SK-N-SH (cell line): Measurements from ENCODE around the gene ATF6.

Experiments
- CTCF ChIP-seq: fragments of 200-600 bp; sonication (generic); IDR thresholded peaks from 2 replicates; pipeline ENCODE4 v1.6.1; 2017; ENCODE audit warnings: antibody characterized with exemption, mild to moderate bottlenecking, moderate library complexity
- EP300 ChIP-seq, 2 experiments: IDR thresholded peaks; 2 replicates each; pipeline versions ENCODE4 v1.4.0 to v1.6.1; 2012; ENCODE audit warnings: borderline replicate concordance in 1 of 2, low read depth in 1 of 2, low read length in 1 of 2
- EZH2phosphoT487 ChIP-seq: fragments of 200-600 bp; sonication (generic); IDR thresholded peaks from 2 replicates; pipeline ENCODE4 v1.6.1; 2017; ENCODE audit warnings: low read depth, mixed run types, mild to moderate bottlenecking, antibody characterized with exemption, moderate library complexity, borderline replicate concordance
- FOXJ3 ChIP-seq: sonication (generic); formaldehyde crosslinking; IDR thresholded peaks from 2 replicates; pipeline ENCODE4 v1.5.1; 2020; ENCODE audit warnings: mild to moderate bottlenecking, missing genetic modification reagents
- JUND ChIP-seq: IDR thresholded peaks from 2 replicates; pipeline ENCODE4 v1.4.0; 2012
- MAX ChIP-seq: IDR thresholded peaks from 2 replicates; pipeline ENCODE4 v1.4.0; 2012; ENCODE audit warnings: low read depth
- MXI1 ChIP-seq: IDR thresholded peaks from 2 replicates; pipeline ENCODE4 v1.6.1; 2012; ENCODE audit warnings: mild to moderate bottlenecking, low read depth, low read length, improper control_type of control experiment
- NRF1 ChIP-seq: IDR thresholded peaks from 2 replicates; pipeline ENCODE4 v1.6.1; 2012; ENCODE audit warnings: low read depth, mild to moderate bottlenecking, low read length
- POLR2AphosphoS5 ChIP-seq: IDR thresholded peaks from 2 replicates; pipeline ENCODE4 v1.6.1; 2012; ENCODE audit warnings: low read depth, low read length
- RAD21 ChIP-seq: IDR thresholded peaks from 2 replicates; pipeline ENCODE4 v1.6.1; 2012; ENCODE audit warnings: mild to moderate bottlenecking, low read length
- SMC3 ChIP-seq: IDR thresholded peaks from 2 replicates; pipeline ENCODE4 v1.6.1; 2012; ENCODE audit warnings: low read depth, low read length, improper control_type of control experiment
- TAF1 ChIP-seq: IDR thresholded peaks from 2 replicates; pipeline ENCODE4 v1.6.1; 2012; ENCODE audit warnings: low read depth, mild to moderate bottlenecking, low read length, moderate library complexity, borderline replicate concordance
- TEAD4 ChIP-seq: IDR thresholded peaks from 2 replicates; pipeline ENCODE4 v1.4.0; 2012; ENCODE audit warnings: mild to moderate bottlenecking, borderline replicate concordance; ENCODE audit not compliant: insufficient read depth
- TF ChIP-seq, protein P1 (sequence below): IDR thresholded peaks from 2 replicates; pipeline ENCODE4; 2012

DNA sequence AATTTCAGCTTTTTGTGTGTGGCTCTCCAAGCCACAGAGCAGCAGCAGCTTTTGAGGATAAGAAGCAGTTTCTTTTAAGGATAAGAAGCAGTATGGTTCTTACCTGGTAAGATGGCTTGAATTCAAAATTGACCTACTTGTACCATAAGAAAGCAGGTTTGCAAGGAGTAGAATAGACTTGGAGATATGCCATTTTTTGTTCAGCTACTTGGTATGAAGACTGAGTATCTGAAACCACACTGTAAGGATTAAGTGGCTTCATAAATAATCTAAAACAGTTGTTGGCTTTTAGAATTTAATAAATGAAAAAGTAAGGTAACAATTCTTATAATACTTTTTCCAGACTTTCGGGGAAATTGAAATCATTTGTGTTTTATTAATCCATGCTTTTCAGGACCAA is 74.2 kb downstream of the ATF6 start:
- TF ChIP-seq CTCF (no peak), TAF1 (no peak), MAX (no peak), POLR2AphosphoS5 (no peak; the same call in 1 of the 2 replicates), MXI1 (no peak), NRF1 (no peak), RAD21 (no peak), TEAD4 (no peak), EP300 (IDR thresholded peaks at IDR 0.05; ENCODE audit: borderline replicate concordance in 1 of 2, low read depth in 1 of 2, low read length in 1 of 2) (no peak), EZH2phosphoT487 (no peak), SMC3 (no peak), FOXJ3 (CRISPR knock-in tag) (no peak), JUND (0 out of 2 replicates have a peak, but pooled peaks have one; percentile 5)
- TF ChIP-seq, protein P1, sequence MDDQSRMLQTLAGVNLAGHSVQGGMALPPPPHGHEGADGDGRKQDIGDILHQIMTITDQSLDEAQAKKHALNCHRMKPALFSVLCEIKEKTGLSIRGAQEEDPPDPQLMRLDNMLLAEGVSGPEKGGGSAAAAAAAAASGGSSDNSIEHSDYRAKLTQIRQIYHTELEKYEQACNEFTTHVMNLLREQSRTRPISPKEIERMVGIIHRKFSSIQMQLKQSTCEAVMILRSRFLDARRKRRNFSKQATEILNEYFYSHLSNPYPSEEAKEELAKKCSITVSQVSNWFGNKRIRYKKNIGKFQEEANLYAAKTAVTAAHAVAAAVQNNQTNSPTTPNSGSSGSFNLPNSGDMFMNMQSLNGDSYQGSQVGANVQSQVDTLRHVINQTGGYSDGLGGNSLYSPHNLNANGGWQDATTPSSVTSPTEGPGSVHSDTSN: no peak
